ENCODE data around the gene AP3S2. TPM values are rescaled to one million over a fixed set of nuclear protein-coding genes. Genes with fewer than 3 reads are reported as not detected.

Gene AP3S2
- total and polyA plus RNA-seq, 2 of the 13 experiments (the other 11 are each of a cell fraction or from before 2014, with no cell fraction given), result 17.6 to 44.4 TPM

- no peak for TF ChIP-seq MXD3 (CRISPR knock-in tag; IDR thresholded peaks at IDR 0.05)
- no peak for TF ChIP-seq ZBTB1 (CRISPR knock-in tag; IDR thresholded peaks at IDR 0.05; ENCODE audit: borderline replicate concordance)
- TF ChIP-seq ELF4 (CRISPR knock-in tag; IDR thresholded peaks at IDR 0.05; ENCODE audit: borderline replicate concordance), result no peak
- TF ChIP-seq ZNF710 (CRISPR knock-in tag; IDR thresholded peaks at IDR 0.05; ENCODE audit: borderline replicate concordance), result no peak
- no peak for TF ChIP-seq ZNF230 (CRISPR knock-in tag; IDR thresholded peaks at IDR 0.05)
- TF ChIP-seq POLR2AphosphoS5 (IDR thresholded peaks at IDR 0.05; ENCODE audit: low read depth, low read length), result 0 out of 2 replicates have a peak, but pooled peaks have one; percentile 17
- no peak for TF ChIP-seq ZNF362 (CRISPR knock-in tag; IDR thresholded peaks at IDR 0.05; ENCODE audit: borderline replicate concordance)
Observed at GRCh38 chr15:89783861-89784685, 109.7 kb downstream of the AP3S2 start (continued).

All from HepG2 (cell line).